B cell (primary cell): Measurements from ENCODE around the gene ZBP1. TPM values are rescaled to one million over a fixed set of nuclear protein-coding genes. Genes with fewer than 3 reads are reported as not detected.

Source experiments
- ATAC-seq: fragments of 200-7000 bp; cut with Tn5 transposase; one replicate; pipeline ENCODE4 v1.10.0; 2021; ENCODE audit warnings: low read depth, mild to moderate bottlenecking, moderate number of reproducible peaks, moderate library complexity
- CTCF ChIA-PET: fragments of 350-600 bp; sonication (Branson Sonifier 250); formaldehyde crosslinking; loops from one replicate; lab custom pipeline; 2021; ENCODE audit warnings: antibody characterized with exemption, inconsistent platforms; lab: Charles Lee
- POLR2A ChIA-PET: fragments of 350-600 bp; sonication (Branson Sonifier 250); formaldehyde crosslinking; loops from one replicate; lab custom pipeline; 2021; ENCODE audit warnings: antibody characterized with exemption; lab: Charles Lee
- DNase-seq: peaks from one replicate; pipeline ENCODE4 v3.0.0; 2013
- H2AFZ ChIP-seq: 2 replicates; pipeline ENCODE4 v1.6.1; 2012; ENCODE audit warnings: mild to moderate bottlenecking, low read depth, low read length; ENCODE audit not compliant: insufficient read depth, poor library complexity, severe bottlenecking
- H3K27ac ChIP-seq, 2 donors: 1 replicate in 1 of 2; 2 replicates in 1 of 2; pipeline ENCODE4 v1.5.1; 2012 to 2013; ENCODE audit warnings: low read length in 2 of 2, mild to moderate bottlenecking in 2 of 2, moderate library complexity in 1 of 2
- H3K27me3 ChIP-seq, 4 experiments: fragments of 200-600 bp in 1 of 4; sonication (generic) in 1 of 4; replicated peaks in 1 of 4; 1 replicate in 2 of 4; 2 replicates in 2 of 4; pipeline versions ENCODE4 v1.6.1 to v1.7.0; 2013 to 2016; ENCODE audit warnings: low read length in 3 of 4, mild to moderate bottlenecking in 2 of 4, mixed read lengths in 1 of 4, moderate library complexity in 1 of 4; ENCODE audit not compliant: insufficient read depth in 4 of 4, control insufficient read depth in 3 of 4; ENCODE audit errors: control extremely low read depth in 1 of 4
- H3K36me3 ChIP-seq, 2 experiments: replicated peaks in 1 of 2; 1 replicate in 1 of 2; 2 replicates in 1 of 2; pipeline versions ENCODE4 v1.6.1 to v1.7.1; 2013; ENCODE audit warnings: low read length in 1 of 2; ENCODE audit not compliant: insufficient read depth in 2 of 2, control insufficient read depth in 1 of 2; ENCODE audit errors: control extremely low read depth in 1 of 2, extremely low read depth in 1 of 2
- H3K4me1 ChIP-seq, 2 donors: fragments of 200-600 bp in 1 of 2; sonication (generic) in 1 of 2; 1 replicate in 1 of 2; 2 replicates in 1 of 2; pipeline versions ENCODE4 v1.5.1 to v1.6.1; 2013 to 2017; ENCODE audit warnings: low read length in 2 of 2; ENCODE audit not compliant: control insufficient read depth in 2 of 2, insufficient read depth in 2 of 2
- H3K4me2 ChIP-seq: replicated peaks from 2 replicates; pipeline ENCODE3; 2012; ENCODE audit warnings: mild to moderate bottlenecking, low read depth, low read length; ENCODE audit not compliant: poor library complexity, severe bottlenecking
- H3K4me3 ChIP-seq, 5 experiments: fragments of 200-600 bp in 1 of 5; sonication (generic) in 1 of 5; 1 replicate in 3 of 5; 2 replicates in 2 of 5; pipeline versions ENCODE4 v1.5.1 to v1.7.0; 2011 to 2016; ENCODE audit warnings: low read length in 4 of 5, mild to moderate bottlenecking in 4 of 5, low read depth in 2 of 5, control low read depth in 1 of 5, moderate library complexity in 1 of 5; ENCODE audit not compliant: insufficient read depth in 1 of 5; ENCODE audit errors: control extremely low read depth in 1 of 5, extremely low read depth in 1 of 5
- H3K79me2 ChIP-seq: fragments of 200-600 bp; sonication (generic); one replicate; pipeline ENCODE4 v1.6.0; 2016; ENCODE audit warnings: low read length; ENCODE audit not compliant: control insufficient read depth, insufficient read depth
- H3K9ac ChIP-seq: fragments of 200-600 bp; sonication (generic); 2 replicates; pipeline ENCODE4 v1.6.1; 2017; ENCODE audit warnings: mild to moderate bottlenecking, low read length, moderate library complexity
- H3K9me3 ChIP-seq, 3 donors: one replicate each; pipeline versions ENCODE4 v1.6.1 to v1.7.1; 2013; ENCODE audit warnings: low read length in 2 of 3; ENCODE audit not compliant: control insufficient read depth in 2 of 3, insufficient read depth in 1 of 3; ENCODE audit errors: control extremely low read depth in 1 of 3
- H4K20me1 ChIP-seq: 2 replicates; pipeline ENCODE4 v1.6.0; 2012; ENCODE audit warnings: mild to moderate bottlenecking, low read length; ENCODE audit not compliant: insufficient read depth, control insufficient read depth, poor library complexity, severe bottlenecking
- H3K27ac Mint-ChIP-seq: one replicate; pipeline ENCODE4 v1.8.0; 2021; ENCODE audit warnings: mixed read lengths
- H3K27me3 Mint-ChIP-seq: one replicate; pipeline ENCODE4 v1.8.0; 2021; ENCODE audit warnings: mixed read lengths
- H3K4me1 Mint-ChIP-seq: one replicate; pipeline ENCODE4 v1.8.0; 2021; ENCODE audit warnings: mixed read lengths
- H3K4me3 Mint-ChIP-seq: one replicate; pipeline ENCODE4 v1.8.0; 2021; ENCODE audit warnings: mixed read lengths
- H3K9me3 Mint-ChIP-seq: one replicate; pipeline ENCODE4 v1.8.0; 2022; ENCODE audit warnings: mixed read lengths; ENCODE audit not compliant: insufficient read depth
- CTCF ChIP-seq: fragments of 200-600 bp; IDR thresholded peaks from one replicate; pipeline ENCODE4 v1.8.0; 2022; ENCODE audit warnings: antibody characterized with exemption, mild to moderate bottlenecking
- EZH2 ChIP-seq: IDR thresholded peaks from 2 replicates; pipeline ENCODE4 v1.6.1; 2012; ENCODE audit warnings: borderline replicate concordance, low read depth, mild to moderate bottlenecking, moderate library complexity, low read length; ENCODE audit not compliant: insufficient read depth, poor library complexity, severe bottlenecking
- WGBS: methylation state at CpG from one replicate; pipeline ENCODE4 v1.1.5; 2013; ENCODE audit warnings: missing lambda C conversion rate; ENCODE audit not compliant: insufficient coverage; 5-methylcytosine and 5-hydroxymethylcytosine counted together
- intact Hi-C: fragments of 100-400 bp; cut with micrococcal nuclease; formaldehyde crosslinking; loops from one replicate; pipeline ENCODE4 v1.10.0; 2022
- polyA plus RNA-seq: library from polyadenylated mRNA; depleted of rRNA; stranded (reverse); fragments of >200 nt; gene quantifications from 2 replicates; pipeline ENCODE4 v1.2.3, GENCODE V29; 2012
- total RNA-seq, 2 donors: library from RNA; stranded (reverse); fragments of 120-200 nt in 1 of 2; gene quantifications; 1 replicate in 1 of 2; 2 replicates in 1 of 2; pipeline versions ENCODE4 v1.2.3 to v1.2.4, GENCODE V29; 2013 to 2022

ZBP1 gene
- total and polyA plus RNA-seq, 2 donors (not counting 1 experiment from before 2014, with no cell fraction given) = 29.9 to 69.2 TPM

- H4K20me1 ChIP-seq = no peaks in the 10 kb centered on the region
- ATAC-seq = no peak
- no peaks in the 10 kb centered on the region for H3K4me1 ChIP-seq
- H2AFZ ChIP-seq = no peak overlapping the region
- no peak for DNase-seq
- H3K4me3 ChIP-seq = no peak overlapping the region
- H3K9ac ChIP-seq = no peak overlapping the region
- CTCF ChIA-PET = interaction anchor here (1.0 to 1.6 kb wide), 4 partner anchors 11 to 596 kb away, joined by 4 to 5 read pairs (median 4); no protein-coding TSS in a partner anchor
- Mint-ChIP-seq H3K27me3 (peaks cover 67% of the 10 kb centered on the region), H3K27ac (no peak overlapping the region), H3K9me3 (peaks cover 3% of the 10 kb centered on the region), H3K4me3 (no peak overlapping the region), H3K4me1 (no peaks in the 10 kb centered on the region)
- no peaks in the 10 kb centered on the region for H3K79me2 ChIP-seq
- TF ChIP-seq EZH2 (no peak), CTCF (peak; percentile 3)
- H3K27me3 ChIP-seq = peaks cover 0 to 40% (median 7%) of the 10 kb centered on the region in 4 experiments
- 86% methylated on average over 15 of the region's 18 CpGs for WGBS
- H3K36me3 ChIP-seq = no peaks in the 10 kb centered on the region
- intact Hi-C loops = no loop called here
- H3K4me2 ChIP-seq = no peak overlapping the region
- POLR2A ChIA-PET = no interaction called here
- no peak overlapping the region for H3K27ac ChIP-seq
- H3K9me3 ChIP-seq = peaks cover 0 to 23% (median 6%) of the 10 kb centered on the region in 3 donors
Measured at GRCh38 chr20:57583289-57584257, 36.7 kb downstream of the ZBP1 start.
